ENCODE data around the gene C10orf95. TPM values are rescaled to one million over a fixed set of nuclear protein-coding genes. Genes with fewer than 3 reads are reported as not detected.
A peak's percentile ranks its signal among the peaks of the same experiment; 100 is the strongest.

Gene C10orf95
- total and polyA plus RNA-seq, 2 of the 13 experiments (the other 11 are each of a cell fraction or from before 2014, with no cell fraction given), result 0.05 to 0.07 TPM

- TF ChIP-seq CEBPG (CRISPR knock-in tag; IDR thresholded peaks at IDR 0.05) (peak; percentile 96), FOSL2 (CRISPR knock-in tag; IDR thresholded peaks at IDR 0.05) (peak; percentile 82), CCAR2 (optimal IDR thresholded peaks at IDR 0.05; ENCODE audit: low read depth, low read length) (no peak), PREB (CRISPR knock-in tag; IDR thresholded peaks at IDR 0.05) (no peak), FOXP1 (IDR thresholded peaks at IDR 0.05) (no peak), FOXP1 (CRISPR knock-in tag; IDR thresholded peaks at IDR 0.05) (no peak), CAMTA2 (CRISPR knock-in tag; IDR thresholded peaks at IDR 0.05; ENCODE audit: borderline replicate concordance) (no peak), ZNF790 (CRISPR knock-in tag; IDR thresholded peaks at IDR 0.05; ENCODE audit: borderline replicate concordance) (no peak), SNAPC4 (CRISPR knock-in tag; IDR thresholded peaks at IDR 0.05) (no peak), ATF2 (CRISPR knock-in tag; IDR thresholded peaks at IDR 0.05) (no peak), KLF9 (CRISPR knock-in tag; IDR thresholded peaks at IDR 0.05; ENCODE audit: low read depth) (no peak), NR0B2 (CRISPR knock-in tag; IDR thresholded peaks at IDR 0.05) (no peak), ZNF570 (CRISPR knock-in tag; IDR thresholded peaks at IDR 0.05; ENCODE audit: borderline replicate concordance) (no peak), ZNF343 (CRISPR knock-in tag; IDR thresholded peaks at IDR 0.05) (no peak), ZNF558 (CRISPR knock-in tag; IDR thresholded peaks at IDR 0.05; ENCODE audit: borderline replicate concordance) (no peak), ASH2L (IDR thresholded peaks at IDR 0.05; ENCODE audit: insufficient read length, low read depth, low read length) (peak; percentile 27), ELF1 (CRISPR knock-in tag; IDR thresholded peaks at IDR 0.05) (peak; percentile 31; the same call in 1 of the 2 replicates), ZIK1 (CRISPR knock-in tag; IDR thresholded peaks at IDR 0.05; ENCODE audit: borderline replicate concordance, low read depth) (no peak; the same call in 1 of the 2 replicates), ZNF362 (CRISPR knock-in tag; IDR thresholded peaks at IDR 0.05; ENCODE audit: borderline replicate concordance) (peak; percentile 79; the same call in 1 of the 2 replicates), HDAC2 (CRISPR knock-in tag; IDR thresholded peaks at IDR 0.05) (peak; percentile 52)
These were observed 16.8 kb downstream of the C10orf95 start (continued) for GRCh38 chr10:102434394-102435132.
